Fibroblast of mammary gland (primary cell): Measurements from ENCODE around the gene IL23R.

Source experiments
- DNase-seq: peaks from one replicate; pipeline ENCODE4 v3.0.0-alpha.2; 2010; ENCODE audit warnings: low read depth
- H3K4me3 ChIP-seq: 2 replicates; pipeline ENCODE4 v1.5.1; 2011; ENCODE audit warnings: low read depth, mild to moderate bottlenecking, low read length, moderate library complexity; ENCODE audit not compliant: control insufficient read depth
- CTCF ChIP-seq: conservative IDR thresholded peaks from 2 replicates; pipeline ENCODE4 v1.5.1; 2011; ENCODE audit warnings: low read depth, low read length, inconsistent platforms; ENCODE audit not compliant: control insufficient read depth, insufficient read depth

The IL23R gene

GRCh38 chr1:67166196-67166595, at the start of gene IL23R:
Gene IL23R, plus strand, starts transcription at chr1:67166454. Its CDS starts 1,667 bp downstream, at chr1:67168121.
- DNase-seq: no peak
- H3K4me3 ChIP-seq: no peak within 1 kb of the TSS
- TF ChIP-seq CTCF: no peak

DNA sequence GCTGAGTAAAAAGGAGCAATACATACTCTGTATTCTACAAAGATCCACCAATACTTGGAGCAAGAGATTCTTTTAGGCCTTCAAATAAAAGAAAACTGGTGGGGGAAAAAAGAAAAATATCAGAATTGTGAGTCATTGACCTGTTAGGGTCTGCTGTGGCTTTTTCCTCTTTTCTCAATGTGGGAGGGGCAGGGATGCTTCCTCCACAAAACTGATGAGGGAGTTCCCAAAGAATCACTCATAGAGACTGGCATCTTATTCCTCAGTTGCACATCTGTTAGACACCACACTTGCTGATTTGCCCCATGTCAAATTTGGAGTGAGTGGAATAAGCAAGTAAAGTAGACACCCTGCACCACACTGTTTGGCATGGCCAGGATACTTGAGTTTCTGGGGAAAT, 48.1 kb upstream of the IL23R start:
- no peak for DNase-seq
- no peak overlapping the region for H3K4me3 ChIP-seq
- no peak for TF ChIP-seq CTCF

DNA sequence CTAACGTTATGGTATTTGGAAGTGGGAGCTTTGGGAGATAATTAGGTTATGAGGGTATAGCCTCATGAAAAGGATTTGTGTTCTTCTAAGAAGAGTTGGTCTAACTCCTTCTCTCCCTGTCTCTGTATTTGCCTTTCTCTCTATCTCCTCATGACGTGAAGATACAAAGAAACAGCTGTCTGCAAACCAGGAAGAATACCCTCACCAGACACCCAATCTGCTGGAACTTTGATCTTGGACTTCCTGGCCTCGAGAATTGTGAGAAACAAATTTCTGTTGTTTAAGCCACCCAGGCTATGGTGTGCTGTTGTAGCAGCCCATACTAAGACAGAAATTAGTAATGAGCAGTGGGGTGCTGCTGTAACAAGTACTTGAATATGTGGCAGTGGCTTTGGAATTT, 47.6 kb upstream of the IL23R start:
- TF ChIP-seq CTCF: no peak
- DNase-seq: no peak
- H3K4me3 ChIP-seq: no peak overlapping the region

DNA sequence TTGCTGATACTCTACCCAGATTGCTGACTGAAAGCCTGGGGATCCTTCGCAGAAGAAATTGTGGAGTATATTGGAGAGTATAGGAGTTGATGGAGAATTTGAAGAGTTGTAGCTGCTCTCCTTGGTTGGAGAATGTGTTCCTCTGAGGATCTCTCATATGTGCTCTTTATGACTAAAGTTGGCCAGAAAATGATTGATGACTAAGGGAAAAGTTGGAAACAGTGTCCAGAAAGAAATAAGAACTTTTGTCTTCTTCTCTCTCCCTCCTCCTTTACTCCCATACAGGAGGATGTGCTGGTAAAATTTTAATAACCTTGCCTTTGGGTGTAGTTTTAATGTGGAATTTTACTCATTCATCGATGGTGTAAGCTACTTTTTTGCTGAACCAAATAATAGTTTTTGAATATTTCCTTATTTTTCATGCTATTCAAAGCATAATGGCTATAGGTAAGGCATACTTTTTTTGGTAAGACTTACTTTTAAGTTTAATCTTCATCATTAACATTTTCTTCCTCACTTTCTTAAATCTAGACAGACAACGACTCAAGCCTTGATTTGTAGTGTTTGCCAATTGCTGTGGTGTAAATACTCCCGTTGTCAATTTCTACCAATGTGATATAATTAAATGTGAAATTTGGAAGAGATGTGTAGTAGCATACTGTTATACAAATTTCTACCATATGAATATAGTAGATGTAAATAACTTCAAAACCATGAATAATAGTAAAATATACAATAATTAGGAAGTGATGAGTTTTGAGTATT, 45.2 kb upstream of the IL23R start:
- H3K4me3 ChIP-seq: no peak overlapping the region
- TF ChIP-seq CTCF: no peak

DNA sequence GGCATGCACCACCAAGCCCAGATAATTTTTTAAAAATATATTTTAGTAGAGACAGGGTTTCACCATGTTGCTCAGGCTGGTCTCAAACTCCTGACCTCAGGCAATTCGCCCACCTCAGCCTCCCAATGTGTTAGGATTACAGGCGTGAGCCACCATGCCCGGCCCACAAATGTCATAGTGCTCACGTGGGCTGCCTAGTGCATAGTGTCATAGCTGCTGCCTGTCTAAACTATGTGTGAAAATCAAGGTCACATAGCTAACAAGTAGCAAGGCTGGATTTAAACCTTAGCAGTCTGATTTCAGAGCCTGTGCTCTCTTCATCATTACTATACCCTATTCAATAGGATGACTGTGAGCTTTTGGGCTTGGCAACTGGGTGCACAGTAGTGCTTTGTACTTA, 41.8 kb upstream of the IL23R start:
- no peak for DNase-seq
- H3K4me3 ChIP-seq: no peak overlapping the region
- no peak for TF ChIP-seq CTCF

More for the DNA sequence above, 45.2 kb upstream of the IL23R start:
- no peak for DNase-seq

DNA sequence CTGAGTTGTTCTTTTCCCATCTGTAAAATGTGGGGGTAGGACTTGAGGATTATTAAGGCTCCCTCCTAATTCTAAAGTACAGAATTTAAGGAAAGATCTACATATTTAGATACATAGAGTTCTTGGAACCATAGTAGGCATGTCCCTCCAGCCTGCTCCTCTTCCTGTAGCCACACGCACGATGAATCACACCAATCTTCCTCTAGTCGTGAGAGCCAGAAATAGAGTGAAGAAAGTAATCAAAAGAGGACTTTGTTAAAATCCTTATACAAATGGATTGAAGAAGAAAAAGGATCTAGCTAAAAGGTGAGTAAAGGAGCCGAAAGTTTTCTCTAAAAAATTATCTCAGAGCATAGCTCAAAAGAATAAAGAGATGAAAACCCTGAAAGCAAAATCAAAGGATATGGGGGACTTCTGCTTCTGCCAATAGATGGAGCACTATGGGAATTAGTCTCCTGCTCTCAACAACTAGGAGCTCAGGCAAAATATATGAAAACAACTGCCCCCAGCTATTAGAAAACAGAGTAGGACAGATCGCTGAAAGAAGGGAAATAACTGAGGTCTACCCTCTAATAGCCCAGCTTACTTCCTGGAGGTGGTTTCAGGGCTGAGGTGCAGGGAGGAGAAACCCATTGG, 40.0 kb upstream of the IL23R start:
- no peak overlapping the region for H3K4me3 ChIP-seq
- peak; percentile 30 for DNase-seq
- TF ChIP-seq CTCF: peak; percentile 28
